Neural cell (in vitro differentiated cells): ENCODE measurements around the gene GTF2A1. TPM values are rescaled to one million over a fixed set of nuclear protein-coding genes. Genes with fewer than 3 reads are reported as not detected.
"Not testable (repeated sequence)": the region's sequence is repeated elsewhere in the genome, so short reads cannot be mapped to it uniquely, and the experiment has no call there.

ENCODE experiments used
- H2AFZ ChIP-seq: fragments of 200-600, 300-800 bp; sonication (generic), shearing (Covaris generic); 2 replicates; pipeline ENCODE4 v1.6.0; 2014; ENCODE audit warnings: low read depth, mild to moderate bottlenecking, antibody characterized with exemption, low read length, moderate library complexity
- H3F3A ChIP-seq: fragments of 200-600 bp; shearing (Covaris generic); 2 replicates; pipeline ENCODE4 v1.6.1; 2016; ENCODE audit warnings: mild to moderate bottlenecking, moderate library complexity, mixed read lengths, antibody characterized with exemption, low read length; ENCODE audit not compliant: insufficient read depth, poor library complexity, severe bottlenecking
- H3K27ac ChIP-seq: fragments of 200-600, 300-800 bp; sonication (generic), shearing (Covaris generic); 2 replicates; pipeline ENCODE4 v1.5.1; 2014; ENCODE audit warnings: mild to moderate bottlenecking, low read length, moderate library complexity
- H3K27me3 ChIP-seq: fragments of 300-800, 200-600 bp; sonication (generic), shearing (Covaris generic); 2 replicates; pipeline ENCODE4 v1.6.0; 2014; ENCODE audit warnings: mild to moderate bottlenecking, low read depth, low read length, moderate library complexity; ENCODE audit not compliant: insufficient read depth
- H3K36me3 ChIP-seq: fragments of 300-800, 200-600 bp; sonication (generic), shearing (Covaris generic); 2 replicates; pipeline ENCODE4 v1.5.1; 2014; ENCODE audit warnings: mild to moderate bottlenecking, antibody characterized with exemption, low read length, moderate library complexity; ENCODE audit not compliant: insufficient read depth
- H3K4me2 ChIP-seq: fragments of 300-800, 200-600 bp; sonication (generic), shearing (Covaris generic); 2 replicates; pipeline ENCODE4 v1.6.0; 2014; ENCODE audit warnings: mild to moderate bottlenecking, low read length
- H3K4me3 ChIP-seq: fragments of 300-800, 200-600 bp; sonication (generic), shearing (Covaris generic); 2 replicates; pipeline ENCODE4 v1.5.1; 2014; ENCODE audit warnings: mild to moderate bottlenecking, low read length, moderate library complexity
- H3K79me2 ChIP-seq: fragments of 200-600 bp; shearing (Covaris generic); replicated peaks from 2 replicates; pipeline ENCODE4 v1.6.0; 2014; ENCODE audit warnings: mild to moderate bottlenecking, low read length, moderate library complexity; ENCODE audit not compliant: insufficient read depth
- H3K9ac ChIP-seq: fragments of 300-800, 200-600 bp; sonication (generic), shearing (Covaris generic); 2 replicates; pipeline ENCODE4 v1.6.1; 2016; ENCODE audit warnings: mild to moderate bottlenecking, low read length, mixed read lengths
- H3K9me2 ChIP-seq: fragments of 200-600 bp; shearing (Covaris generic); 2 replicates; pipeline ENCODE4 v1.6.1; 2016; ENCODE audit warnings: mild to moderate bottlenecking, low read length, mixed read lengths; ENCODE audit not compliant: insufficient read depth
- H3K9me3 ChIP-seq: fragments of 200-600, 300-800 bp; sonication (generic), shearing (Covaris generic); 2 replicates; pipeline ENCODE4 v1.6.1; 2016; ENCODE audit warnings: mild to moderate bottlenecking, mixed run types, low read length, moderate library complexity, mixed read lengths
- H4K20me1 ChIP-seq: fragments of 200-600 bp; shearing (Covaris generic); 2 replicates; pipeline ENCODE4 v1.6.1; 2016; ENCODE audit warnings: mild to moderate bottlenecking, mixed run types; ENCODE audit not compliant: insufficient read depth
- EP300 ChIP-seq: fragments of 450-650 bp; conservative IDR thresholded peaks from 2 replicates; pipeline ENCODE4 v1.6.1; 2014; ENCODE audit warnings: antibody characterized with exemption, mild to moderate bottlenecking, moderate library complexity; ENCODE audit not compliant: poor library complexity, severe bottlenecking
- EZH2 ChIP-seq: fragments of 200-600, 300-800 bp; shearing (Covaris generic), sonication (generic); IDR thresholded peaks from 2 replicates; pipeline ENCODE4 v1.6.1; 2014; ENCODE audit warnings: antibody characterized with exemption, low read length, borderline replicate concordance, mild to moderate bottlenecking; ENCODE audit not compliant: insufficient read depth, poor library complexity, severe bottlenecking
- MXI1 ChIP-seq: fragments of 450-650 bp; conservative IDR thresholded peaks from 2 replicates; pipeline ENCODE4 v1.6.1; 2014; ENCODE audit warnings: antibody characterized with exemption, mild to moderate bottlenecking; ENCODE audit not compliant: poor library complexity, severe bottlenecking
- POLR2AphosphoS5 ChIP-seq: IDR thresholded peaks from 2 replicates; pipeline ENCODE4 v1.6.1; 2012
- RAD21 ChIP-seq: fragments of 450-650 bp; conservative IDR thresholded peaks from 2 replicates; pipeline ENCODE4 v1.6.1; 2014; ENCODE audit warnings: antibody characterized with exemption, mild to moderate bottlenecking, moderate library complexity
- SMC3 ChIP-seq: fragments of 450-650 bp; conservative IDR thresholded peaks from 2 replicates; pipeline ENCODE4 v1.6.1; 2014; ENCODE audit warnings: antibody characterized with exemption, mild to moderate bottlenecking, moderate library complexity; ENCODE audit not compliant: poor library complexity
- TAF1 ChIP-seq: IDR thresholded peaks from 2 replicates; pipeline ENCODE4 v1.6.1; 2012; ENCODE audit warnings: low read depth
- polyA plus RNA-seq: library from polyadenylated mRNA; depleted of rRNA; stranded (reverse); fragments of >200 nt; gene quantifications from 2 replicates; pipeline ENCODE4 v1.2.3, GENCODE V29; 2014
- TF ChIP-seq, protein P1 (sequence below): fragments of 450-650 bp; IDR thresholded peaks from 2 replicates; pipeline ENCODE4 v1.5.1; 2014; ENCODE audit warnings: antibody characterized with exemption, mild to moderate bottlenecking, moderate library complexity; ENCODE audit not compliant: poor library complexity, severe bottlenecking
- TF ChIP-seq, protein P2 (sequence below): IDR thresholded peaks from 2 replicates; pipeline ENCODE4 v1.6.1; 2012; ENCODE audit warnings: borderline replicate concordance

The GTF2A1 gene
- polyA plus RNA-seq, 1 donor from 2014 or later = 37.3 TPM

DNA sequence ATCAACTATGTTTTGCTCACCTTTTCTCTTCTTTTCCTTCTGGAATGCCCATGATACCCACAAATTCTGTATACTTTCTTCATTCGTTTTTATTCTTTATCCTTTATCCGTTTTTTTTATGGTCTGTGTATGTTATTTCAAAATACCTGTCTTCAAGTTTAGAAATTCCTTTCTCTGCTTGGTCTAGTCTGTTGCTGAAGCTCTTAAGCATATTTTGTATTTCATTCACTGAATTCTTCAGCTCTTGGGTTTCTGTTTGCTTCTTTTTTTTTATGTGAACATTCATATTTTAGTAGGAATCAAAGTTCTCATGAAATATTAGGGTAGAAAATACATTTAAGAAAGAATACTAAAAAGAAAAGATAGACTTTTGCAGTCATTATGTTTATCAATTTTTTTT is 22.7 kb upstream of the GTF2A1 start:
- Histone ChIP-seq H3K79me2 (no peaks in the 10 kb centered on the region), H4K20me1 (no peaks in the 10 kb centered on the region), H2AFZ (no peak overlapping the region), H3K4me2 (no peak overlapping the region), H3F3A (no peaks in the 10 kb centered on the region), H3K36me3 (no peaks in the 10 kb centered on the region), H3K4me3 (no peak overlapping the region), H3K9me2 (no peaks in the 10 kb centered on the region), H3K27ac (no peak overlapping the region), H3K27me3 (no peaks in the 10 kb centered on the region), H3K9ac (no peak overlapping the region), H3K9me3 (no peaks in the 10 kb centered on the region)
- TF ChIP-seq, protein P1, sequence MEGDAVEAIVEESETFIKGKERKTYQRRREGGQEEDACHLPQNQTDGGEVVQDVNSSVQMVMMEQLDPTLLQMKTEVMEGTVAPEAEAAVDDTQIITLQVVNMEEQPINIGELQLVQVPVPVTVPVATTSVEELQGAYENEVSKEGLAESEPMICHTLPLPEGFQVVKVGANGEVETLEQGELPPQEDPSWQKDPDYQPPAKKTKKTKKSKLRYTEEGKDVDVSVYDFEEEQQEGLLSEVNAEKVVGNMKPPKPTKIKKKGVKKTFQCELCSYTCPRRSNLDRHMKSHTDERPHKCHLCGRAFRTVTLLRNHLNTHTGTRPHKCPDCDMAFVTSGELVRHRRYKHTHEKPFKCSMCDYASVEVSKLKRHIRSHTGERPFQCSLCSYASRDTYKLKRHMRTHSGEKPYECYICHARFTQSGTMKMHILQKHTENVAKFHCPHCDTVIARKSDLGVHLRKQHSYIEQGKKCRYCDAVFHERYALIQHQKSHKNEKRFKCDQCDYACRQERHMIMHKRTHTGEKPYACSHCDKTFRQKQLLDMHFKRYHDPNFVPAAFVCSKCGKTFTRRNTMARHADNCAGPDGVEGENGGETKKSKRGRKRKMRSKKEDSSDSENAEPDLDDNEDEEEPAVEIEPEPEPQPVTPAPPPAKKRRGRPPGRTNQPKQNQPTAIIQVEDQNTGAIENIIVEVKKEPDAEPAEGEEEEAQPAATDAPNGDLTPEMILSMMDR = no peak
- no peak for TF ChIP-seq SMC3
- TF ChIP-seq EP300 = no peak
- TF ChIP-seq, protein P2, sequence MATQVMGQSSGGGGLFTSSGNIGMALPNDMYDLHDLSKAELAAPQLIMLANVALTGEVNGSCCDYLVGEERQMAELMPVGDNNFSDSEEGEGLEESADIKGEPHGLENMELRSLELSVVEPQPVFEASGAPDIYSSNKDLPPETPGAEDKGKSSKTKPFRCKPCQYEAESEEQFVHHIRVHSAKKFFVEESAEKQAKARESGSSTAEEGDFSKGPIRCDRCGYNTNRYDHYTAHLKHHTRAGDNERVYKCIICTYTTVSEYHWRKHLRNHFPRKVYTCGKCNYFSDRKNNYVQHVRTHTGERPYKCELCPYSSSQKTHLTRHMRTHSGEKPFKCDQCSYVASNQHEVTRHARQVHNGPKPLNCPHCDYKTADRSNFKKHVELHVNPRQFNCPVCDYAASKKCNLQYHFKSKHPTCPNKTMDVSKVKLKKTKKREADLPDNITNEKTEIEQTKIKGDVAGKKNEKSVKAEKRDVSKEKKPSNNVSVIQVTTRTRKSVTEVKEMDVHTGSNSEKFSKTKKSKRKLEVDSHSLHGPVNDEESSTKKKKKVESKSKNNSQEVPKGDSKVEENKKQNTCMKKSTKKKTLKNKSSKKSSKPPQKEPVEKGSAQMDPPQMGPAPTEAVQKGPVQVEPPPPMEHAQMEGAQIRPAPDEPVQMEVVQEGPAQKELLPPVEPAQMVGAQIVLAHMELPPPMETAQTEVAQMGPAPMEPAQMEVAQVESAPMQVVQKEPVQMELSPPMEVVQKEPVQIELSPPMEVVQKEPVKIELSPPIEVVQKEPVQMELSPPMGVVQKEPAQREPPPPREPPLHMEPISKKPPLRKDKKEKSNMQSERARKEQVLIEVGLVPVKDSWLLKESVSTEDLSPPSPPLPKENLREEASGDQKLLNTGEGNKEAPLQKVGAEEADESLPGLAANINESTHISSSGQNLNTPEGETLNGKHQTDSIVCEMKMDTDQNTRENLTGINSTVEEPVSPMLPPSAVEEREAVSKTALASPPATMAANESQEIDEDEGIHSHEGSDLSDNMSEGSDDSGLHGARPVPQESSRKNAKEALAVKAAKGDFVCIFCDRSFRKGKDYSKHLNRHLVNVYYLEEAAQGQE = no peak
- TF ChIP-seq MXI1 = no peak
- TF ChIP-seq POLR2AphosphoS5 = no peak
- TF ChIP-seq RAD21 = no peak
- TF ChIP-seq TAF1 = no peak
- no peak for TF ChIP-seq EZH2

DNA sequence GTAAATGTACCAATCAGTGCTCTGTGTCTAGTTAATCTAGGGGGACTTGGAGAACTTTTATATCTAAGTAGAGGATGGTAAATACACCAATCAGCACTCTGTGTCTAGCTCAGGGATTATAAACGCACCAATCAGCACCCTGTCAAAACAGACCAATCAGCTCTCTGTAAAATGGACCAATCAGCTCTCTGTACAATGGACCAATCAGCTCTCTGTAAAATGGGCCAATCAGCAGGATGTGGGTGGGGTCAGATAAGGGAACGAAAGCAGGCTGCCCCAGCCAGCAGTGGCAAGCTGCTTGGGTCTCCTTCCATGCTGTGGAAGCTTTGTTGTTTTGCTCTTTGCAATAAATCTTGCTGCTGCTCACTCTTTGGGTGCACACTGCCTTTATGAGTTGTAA is 16.1 kb upstream of the GTF2A1 start:
- not testable (repeated sequence) for H3K27me3 ChIP-seq

DNA sequence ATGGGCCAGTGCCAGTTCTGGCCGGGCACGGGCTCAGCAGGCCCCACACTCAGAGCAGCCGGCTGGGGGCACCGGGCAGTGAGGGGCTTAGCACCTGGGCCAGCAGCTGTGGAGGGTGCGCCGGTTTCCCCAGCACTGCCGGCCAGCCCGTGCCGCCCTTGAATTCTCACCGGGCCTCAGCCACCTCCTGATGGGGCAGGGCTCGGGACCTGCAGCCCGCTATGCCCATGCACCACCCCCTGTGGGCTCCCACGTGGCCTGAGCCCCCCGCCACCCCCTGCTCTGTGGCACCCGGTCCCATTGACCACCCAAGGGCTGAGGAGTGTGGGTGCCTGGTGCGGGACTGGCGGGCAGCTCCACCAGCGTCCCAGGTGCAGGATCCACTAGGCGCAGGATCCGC is 15.4 kb upstream of the GTF2A1 start:
- no peaks in the 10 kb centered on the region for H3K36me3 ChIP-seq
- no peak overlapping the region for H3K4me2 ChIP-seq
- H2AFZ ChIP-seq = no peak overlapping the region
- TF ChIP-seq SMC3 (no peak), EZH2 (no peak), POLR2AphosphoS5 (no peak), MXI1 (no peak), EP300 (no peak), RAD21 (no peak), TAF1 (no peak)
- TF ChIP-seq, protein P2 = no peak
- TF ChIP-seq, protein P1 = no peak
- H3K9me2 ChIP-seq = no peaks in the 10 kb centered on the region
- H3K9ac ChIP-seq = no peak overlapping the region
- H3K9me3 ChIP-seq = no peaks in the 10 kb centered on the region
- no peaks in the 10 kb centered on the region for H3F3A ChIP-seq
- H4K20me1 ChIP-seq = no peaks in the 10 kb centered on the region
- no peak overlapping the region for H3K27ac ChIP-seq
- no peaks in the 10 kb centered on the region for H3K79me2 ChIP-seq
- H3K4me3 ChIP-seq = no peak overlapping the region
- no peaks in the 10 kb centered on the region for H3K27me3 ChIP-seq

More for the DNA sequence above, 16.1 kb upstream of the GTF2A1 start:
- not testable (repeated sequence) for H3K4me2 ChIP-seq, H3K4me3 ChIP-seq, H3K9me3 ChIP-seq, H3K9me2 ChIP-seq, H3F3A ChIP-seq, H3K36me3 ChIP-seq, H3K9ac ChIP-seq, H3K79me2 ChIP-seq, H2AFZ ChIP-seq, H3K27ac ChIP-seq, H4K20me1 ChIP-seq
